ENCODE data around the gene SLC29A1.

GRCh38 chr6:44269178-44269920 lies 46.0 kb downstream of the SLC29A1 start:
- TF ChIP-seq CTCF (IDR thresholded peaks at IDR 0.05; ENCODE audit: low read depth, low read length) (no peak), EZH2phosphoT487 (IDR thresholded peaks at IDR 0.05; ENCODE audit: low read depth) (no peak)
